Astrocyte of the spinal cord (primary cell): Measurements from ENCODE around the gene GLB1L2.

Experiments used
- DNase-seq: peaks from one replicate; pipeline ENCODE4 v3.0.0; 2011; ENCODE audit warnings: low read depth, low spot score
- H3K4me3 ChIP-seq: 2 replicates; pipeline ENCODE4 v1.5.1; 2011; ENCODE audit warnings: low read depth, mild to moderate bottlenecking, low read length, moderate library complexity
- in situ Hi-C: cut with HindIII; loops from 2 replicates; pipeline ENCODE4 v1.10.0; 2017; ENCODE audit warnings: low sequenced_read_pairs
- TF ChIP-seq, protein P1 (sequence below): IDR thresholded peaks from 2 replicates; pipeline ENCODE4 v1.5.1; 2012; ENCODE audit warnings: low read depth, mild to moderate bottlenecking, low read length, inconsistent platforms

GLB1L2 gene

DNA sequence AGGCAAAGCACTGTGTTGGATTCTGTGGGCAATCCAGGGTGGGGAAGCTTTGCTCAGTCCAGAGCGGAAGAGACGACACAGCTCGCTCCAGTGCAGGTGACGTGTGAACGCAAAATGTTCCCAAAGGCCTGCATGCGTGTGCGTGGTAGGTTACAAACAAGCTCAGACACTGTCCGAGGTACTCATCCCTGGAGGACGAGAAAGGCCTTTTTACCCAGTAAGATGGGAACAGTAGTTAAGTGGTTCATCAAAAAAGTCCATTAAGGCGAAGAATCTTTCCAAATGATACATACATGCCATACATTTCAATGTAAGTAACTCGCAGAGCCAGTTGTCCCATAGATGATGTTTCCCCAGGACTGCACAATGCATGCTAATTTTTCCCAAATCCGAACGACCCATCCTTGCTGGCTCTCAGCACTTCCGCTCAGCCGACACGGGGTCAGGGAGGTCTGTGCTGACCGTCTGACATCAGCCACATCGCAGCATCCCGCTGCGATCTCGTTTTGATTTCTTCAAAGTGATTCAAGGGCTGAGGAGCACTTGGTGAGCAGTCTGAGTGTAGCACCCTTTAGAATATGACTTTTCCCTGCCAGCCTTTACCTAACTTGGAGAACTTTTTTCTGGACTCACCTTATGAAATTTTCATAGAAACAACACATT lies 61.3 kb downstream of the GLB1L2 start:
- DNase-seq, result no peak
- TF ChIP-seq, protein P1, sequence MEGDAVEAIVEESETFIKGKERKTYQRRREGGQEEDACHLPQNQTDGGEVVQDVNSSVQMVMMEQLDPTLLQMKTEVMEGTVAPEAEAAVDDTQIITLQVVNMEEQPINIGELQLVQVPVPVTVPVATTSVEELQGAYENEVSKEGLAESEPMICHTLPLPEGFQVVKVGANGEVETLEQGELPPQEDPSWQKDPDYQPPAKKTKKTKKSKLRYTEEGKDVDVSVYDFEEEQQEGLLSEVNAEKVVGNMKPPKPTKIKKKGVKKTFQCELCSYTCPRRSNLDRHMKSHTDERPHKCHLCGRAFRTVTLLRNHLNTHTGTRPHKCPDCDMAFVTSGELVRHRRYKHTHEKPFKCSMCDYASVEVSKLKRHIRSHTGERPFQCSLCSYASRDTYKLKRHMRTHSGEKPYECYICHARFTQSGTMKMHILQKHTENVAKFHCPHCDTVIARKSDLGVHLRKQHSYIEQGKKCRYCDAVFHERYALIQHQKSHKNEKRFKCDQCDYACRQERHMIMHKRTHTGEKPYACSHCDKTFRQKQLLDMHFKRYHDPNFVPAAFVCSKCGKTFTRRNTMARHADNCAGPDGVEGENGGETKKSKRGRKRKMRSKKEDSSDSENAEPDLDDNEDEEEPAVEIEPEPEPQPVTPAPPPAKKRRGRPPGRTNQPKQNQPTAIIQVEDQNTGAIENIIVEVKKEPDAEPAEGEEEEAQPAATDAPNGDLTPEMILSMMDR, result no peak
- in situ Hi-C loops, result no loop called here
- H3K4me3 ChIP-seq, result no peak overlapping the region

GRCh38 chr11:134393638-134394037 lies 61.9 kb downstream of the GLB1L2 start:
- TF ChIP-seq, protein P1, result no peak
- no peak for DNase-seq
- in situ Hi-C loops, result no loop called here
- H3K4me3 ChIP-seq, result no peak overlapping the region

- in situ Hi-C loops, result no loop called here
- no peak overlapping the region for H3K4me3 ChIP-seq
- TF ChIP-seq, protein P1, result no peak
- no peak for DNase-seq
These were observed 62.5 kb downstream of the GLB1L2 start for GRCh38 chr11:134394311-134394710.

GRCh38 chr11:134395002-134395401 lies 63.2 kb downstream of the GLB1L2 start:
- no peak for DNase-seq
- in situ Hi-C loops, result no loop called here
- H3K4me3 ChIP-seq, result no peak overlapping the region
- TF ChIP-seq, protein P1, result no peak

DNA sequence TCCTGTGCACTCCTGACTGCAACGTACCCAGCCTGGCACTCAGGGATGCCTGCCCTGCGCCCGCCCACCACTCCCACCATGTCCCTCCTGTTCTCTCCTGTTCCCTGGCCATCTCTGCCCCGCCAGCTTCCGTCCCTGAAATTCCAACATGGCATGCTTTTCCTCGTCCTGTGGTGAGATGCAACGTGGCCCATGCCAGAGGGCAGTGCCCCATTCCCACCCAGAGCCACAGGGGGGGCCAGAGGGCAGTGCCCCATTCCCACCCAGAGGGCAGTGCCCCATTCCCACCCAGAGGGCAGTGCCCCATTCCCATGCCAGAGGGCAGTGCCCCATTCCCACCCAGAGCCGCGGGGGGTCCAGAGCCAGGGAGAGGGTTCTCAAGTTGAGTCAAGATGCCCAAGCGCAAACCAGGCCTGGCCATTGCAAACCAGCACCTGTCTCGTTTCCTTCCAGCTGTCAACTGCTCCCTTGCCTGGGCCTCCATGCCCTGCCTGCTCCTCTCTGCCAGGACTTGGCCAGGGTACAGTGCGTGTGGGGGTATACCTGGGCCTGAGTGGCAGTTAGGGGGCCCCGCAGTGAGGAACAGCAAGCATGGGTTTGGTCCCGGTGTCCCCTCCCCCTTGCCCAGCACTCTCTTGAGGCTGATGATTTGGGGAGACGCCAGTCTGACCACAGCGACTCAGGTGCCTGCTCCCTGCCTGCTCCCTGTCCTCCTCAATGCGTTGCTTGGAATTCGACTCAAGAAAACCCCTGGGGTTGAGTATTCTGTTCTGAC lies 65.7 kb downstream of the GLB1L2 start:
- in situ Hi-C loops, result no loop called here
- no peak overlapping the region for H3K4me3 ChIP-seq
- TF ChIP-seq, protein P1, result no peak
- DNase-seq, result no peak

GRCh38 chr11:134398079-134398444 lies 66.3 kb downstream of the GLB1L2 start:
- no peak for DNase-seq
- TF ChIP-seq, protein P1, result no peak
- H3K4me3 ChIP-seq, result no peak overlapping the region
- in situ Hi-C loops, result no loop called here
